PFSK-1 (cell line): ENCODE data around the gene ERC1.

Experiments used
- POLR2AphosphoS5 ChIP-seq: IDR thresholded peaks from 2 replicates; pipeline ENCODE4 v1.6.1; 2012; ENCODE audit warnings: low read depth, mild to moderate bottlenecking, control low read depth, low read length, moderate library complexity
- REST ChIP-seq, 2 experiments: IDR thresholded peaks; 2 replicates each; pipeline versions ENCODE4 v1.6.1 to v1.8.0; 2011 to 2012; ENCODE audit warnings: low read depth in 2 of 2, low read length in 2 of 2, control low read depth in 1 of 2, inconsistent platforms in 1 of 2, mild to moderate bottlenecking in 1 of 2, moderate library complexity in 1 of 2; ENCODE audit not compliant: insufficient read depth in 1 of 2
- TAF1 ChIP-seq: IDR thresholded peaks from 2 replicates; pipeline ENCODE4 v1.6.1; 2012; ENCODE audit warnings: low read length, control low read depth, borderline replicate concordance; ENCODE audit not compliant: insufficient read depth

GRCh38 chr12:1466481-1467154 is 475.6 kb downstream of the ERC1 start:
- TF ChIP-seq POLR2AphosphoS5 (no peak), REST (IDR thresholded peaks at IDR 0.05; ENCODE audit: insufficient read depth in 1 of 2, low read depth in 2 of 2, low read length in 2 of 2) (no peak), TAF1 (no peak)
